HEK293 (cell line): Measurements from ENCODE around the gene VARS1.

Source experiments
- CTCF ChIA-PET: fragments of 350-600 bp; formaldehyde crosslinking; extraction: SDS; loops from one replicate; lab custom pipeline; 2021; ENCODE audit warnings: antibody characterized with exemption; lab: Yijun Ruan, JAX
- POLR2A ChIA-PET: fragments of 300-600 bp; formaldehyde crosslinking; extraction: SDS; loops from one replicate; lab custom pipeline; 2020; ENCODE audit warnings: antibody characterized with exemption, inconsistent platforms; lab: Yijun Ruan, JAX
- H3K27ac ChIP-seq: fragments of 200-500 bp; sonication (Bioruptor generic); 2 replicates; pipeline ENCODE4 v1.5.1; 2014; ENCODE audit warnings: low read depth, low read length, control low read depth, inconsistent platforms; ENCODE audit errors: extremely low read depth
- H3K36me3 ChIP-seq, 2 experiments: fragments of 200-500 bp in 1 of 2; sonication (Bioruptor generic) in 1 of 2; 1 replicate in 1 of 2; 2 replicates in 1 of 2; pipeline ENCODE4 v1.5.1; 2014 to 2017; ENCODE audit warnings: inconsistent platforms in 2 of 2, low read length in 2 of 2; ENCODE audit not compliant: control insufficient read depth in 2 of 2, insufficient read depth in 1 of 2
- H3K4me1 ChIP-seq: fragments of 200-500 bp; sonication (Bioruptor generic); 2 replicates; pipeline ENCODE4 v1.5.1; 2014; ENCODE audit warnings: mild to moderate bottlenecking, low read length, inconsistent platforms; ENCODE audit not compliant: control insufficient read depth, insufficient read depth
- H3K4me3 ChIP-seq: 2 replicates; pipeline ENCODE4 v1.5.1; 2011; ENCODE audit warnings: low read depth, mild to moderate bottlenecking, control low read depth, low read length, moderate library complexity
- H3K9me3 ChIP-seq: fragments of 200-500 bp; sonication (Bioruptor generic); 2 replicates; pipeline ENCODE4 v1.5.1; 2014; ENCODE audit warnings: low read depth, low read length, inconsistent platforms; ENCODE audit not compliant: control insufficient read depth, insufficient read depth
- EGR2 ChIP-seq: fragments of 450-650 bp; formaldehyde crosslinking; IDR thresholded peaks from 2 replicates; pipeline ENCODE4 v1.5.1; 2016; ENCODE audit warnings: low read depth, missing biosample characterization, missing genetic modification characterization
- GLI2 ChIP-seq: fragments of 450-650 bp; formaldehyde crosslinking; IDR thresholded peaks from 2 replicates; pipeline ENCODE4; 2017; ENCODE audit warnings: missing biosample characterization, missing genetic modification characterization, low read depth, borderline replicate concordance
- KLF1 ChIP-seq: fragments of 450-650 bp; formaldehyde crosslinking; IDR thresholded peaks from 2 replicates; pipeline ENCODE4 v1.5.1; 2016; ENCODE audit warnings: missing biosample characterization, missing genetic modification characterization
- PRDM1 ChIP-seq: fragments of 450-650 bp; formaldehyde crosslinking; IDR thresholded peaks from 2 replicates; pipeline ENCODE4; 2016; ENCODE audit warnings: missing biosample characterization, missing genetic modification characterization
- ZBTB17 ChIP-seq: fragments of 450-650 bp; formaldehyde crosslinking; IDR thresholded peaks from 2 replicates; pipeline ENCODE4 v1.5.1; 2016; ENCODE audit warnings: missing biosample characterization, missing genetic modification characterization
- ZBTB44 ChIP-seq: fragments of 450-650 bp; IDR thresholded peaks from 2 replicates; pipeline ENCODE4 v1.5.1; 2018; ENCODE audit warnings: missing biosample characterization, mild to moderate bottlenecking, missing genetic modification characterization
- ZFHX2 ChIP-seq: fragments of 450-650 bp; formaldehyde crosslinking; conservative IDR thresholded peaks from 2 replicates; pipeline ENCODE4 v1.5.1; 2016; ENCODE audit warnings: missing biosample characterization, missing genetic modification characterization
- ZFP69B ChIP-seq: fragments of 450-650 bp; formaldehyde crosslinking; IDR thresholded peaks from 2 replicates; pipeline ENCODE4 v1.5.1; 2016; ENCODE audit warnings: missing biosample characterization, missing genetic modification characterization
- ZNF19 ChIP-seq: fragments of 450-650 bp; formaldehyde crosslinking; IDR thresholded peaks from 2 replicates; pipeline ENCODE4; 2016; ENCODE audit warnings: missing biosample characterization, missing genetic modification characterization, low read depth
- ZNF239 ChIP-seq: fragments of 450-650 bp; formaldehyde crosslinking; IDR thresholded peaks from 2 replicates; pipeline ENCODE4 v1.5.1; 2016; ENCODE audit warnings: missing biosample characterization, missing genetic modification characterization
- ZNF530 ChIP-seq: fragments of 450-650 bp; formaldehyde crosslinking; IDR thresholded peaks from 2 replicates; pipeline ENCODE4 v1.5.1; 2016; ENCODE audit warnings: low read depth, missing biosample characterization, missing genetic modification characterization
- ZNF585B ChIP-seq: fragments of 450-650 bp; formaldehyde crosslinking; IDR thresholded peaks from 2 replicates; pipeline ENCODE4 v1.5.1; 2016; ENCODE audit warnings: missing biosample characterization, missing genetic modification characterization
- ZNF600 ChIP-seq: fragments of 450-650 bp; formaldehyde crosslinking; IDR thresholded peaks from 2 replicates; pipeline ENCODE4 v1.5.1; 2016; ENCODE audit warnings: missing biosample characterization, missing genetic modification characterization
- ZNF785 ChIP-seq: fragments of 450-650 bp; formaldehyde crosslinking; IDR thresholded peaks from 2 replicates; pipeline ENCODE4 v1.5.1; 2016; ENCODE audit warnings: missing biosample characterization, missing genetic modification characterization

The VARS1 gene

GRCh38 chr6:31775633-31776484 lies 19.7 kb downstream of the VARS1 start:
- H3K36me3 ChIP-seq: peaks cover 0 to 28% of the 10 kb centered on the region in 2 experiments; a peak in 2 of 3 replicates
- no peaks in the 10 kb centered on the region for H3K9me3 ChIP-seq
- peaks cover 4% of the 10 kb centered on the region for H3K4me1 ChIP-seq
- POLR2A ChIA-PET: interaction anchor here (0.6 to 7.2 kb wide), 8 partner anchors 23 to 148 kb away, joined by 3 to 48 read pairs (median 4); partner anchors contain the start of genes ABHD16A, HSPA1A, HSPA1B and HSPA1L
- no peak for TF ChIP-seq ZBTB44
- TF ChIP-seq, all 188 proteins: peak for 0
- CTCF ChIA-PET: interaction anchor here (0.5 to 3.2 kb wide), 5 partner anchors 13 to 176 kb away, joined by 3 to 17 read pairs (median 4); no protein-coding TSS in a partner anchor
- H3K27ac ChIP-seq: no peak overlapping the region
- H3K4me3 ChIP-seq: no peak overlapping the region

GRCh38 chr6:31775184-31775583 lies 20.4 kb downstream of the VARS1 start:
- Histone ChIP-seq H3K27ac (no peak overlapping the region), H3K4me1 (peaks cover 4% of the 10 kb centered on the region), H3K36me3 (peaks cover 0 to 21% of the 10 kb centered on the region in 2 experiments; a peak in 2 of 3 replicates), H3K4me3 (no peak overlapping the region), H3K9me3 (no peaks in the 10 kb centered on the region)
- POLR2A ChIA-PET: interaction anchor here (0.6 to 7.2 kb wide), 10 partner anchors 22 to 149 kb away, joined by 3 to 48 read pairs (median 3); partner anchors contain the start of genes ABHD16A, HSPA1A, HSPA1B and HSPA1L
- TF ChIP-seq KLF1 (tag by site-specific recombination): peak; percentile 47; the same call in 1 of the 2 replicates
- TF ChIP-seq ZFP69B (tag by site-specific recombination): no peak
- TF ChIP-seq ZNF19 (tag by site-specific recombination): no peak
- CTCF ChIA-PET: interaction anchor here (0.5 to 3.2 kb wide), 7 partner anchors 12 to 272 kb away, joined by 3 to 17 read pairs (median 4); no protein-coding TSS in a partner anchor

GRCh38 chr6:31771992-31772358 lies 23.6 kb downstream of the VARS1 start:
- Histone ChIP-seq H3K36me3 (no peaks in the 10 kb centered on the region), H3K4me3 (no peak overlapping the region), H3K9me3 (no peaks in the 10 kb centered on the region), H3K27ac (no peak overlapping the region), H3K4me1 (peaks cover 1% of the 10 kb centered on the region)
- ChIA-PET POLR2A (interaction anchor here (7.2 kb wide), 1 partner anchor 55 kb away, joined by 48 read pairs; the partner anchor contains the start of gene HSPA1B), CTCF (interaction anchor here (0.6 to 1.2 kb wide), 6 partner anchors 11 to 60 kb away, joined by 3 to 7 read pairs (median 4); partner anchors contain the start of genes CLIC1 and VARS1)
- 0 out of 2 replicates have a peak, but pooled peaks have one; percentile 34 for TF ChIP-seq ZNF600
- peak; percentile 61 for TF ChIP-seq PRDM1
- TF ChIP-seq GLI2 (tag by site-specific recombination): no peak
- peak; percentile 43 for TF ChIP-seq EGR2 (tag by site-specific recombination)
- TF ChIP-seq ZNF239 (tag by site-specific recombination): no peak
- peak; percentile 48 for TF ChIP-seq ZFHX2
- no peak for TF ChIP-seq ZBTB17 (tag by site-specific recombination)

GRCh38 chr6:31770860-31771259 lies 24.7 kb downstream of the VARS1 start:
- H3K27ac ChIP-seq: no peak overlapping the region
- no peak for TF ChIP-seq ZNF530 (tag by site-specific recombination)
- no peak for TF ChIP-seq ZNF785 (tag by site-specific recombination)
- no peak for TF ChIP-seq ZNF600
- peak; percentile 58 for TF ChIP-seq ZNF585B (tag by site-specific recombination)
- H3K9me3 ChIP-seq: no peaks in the 10 kb centered on the region
- ChIA-PET POLR2A (interaction anchor here (0.6 to 7.2 kb wide), 7 partner anchors 25 to 229 kb away, joined by 3 to 48 read pairs (median 5); partner anchors contain the start of genes DDX39B, HSPA1B, MSH5 and NEU1), CTCF (interaction anchor here (0.6 to 2.6 kb wide), 18 partner anchors 11 to 106 kb away, joined by 3 to 39 read pairs (median 10); partner anchors contain the start of genes CLIC1, DDAH2, MSH5 and VARS1)
- no peaks in the 10 kb centered on the region for H3K36me3 ChIP-seq
- no peak overlapping the region for H3K4me3 ChIP-seq
- no peaks in the 10 kb centered on the region for H3K4me1 ChIP-seq
